ENCODE results near the gene SLC2A2.

SLC2A2 gene

DNA sequence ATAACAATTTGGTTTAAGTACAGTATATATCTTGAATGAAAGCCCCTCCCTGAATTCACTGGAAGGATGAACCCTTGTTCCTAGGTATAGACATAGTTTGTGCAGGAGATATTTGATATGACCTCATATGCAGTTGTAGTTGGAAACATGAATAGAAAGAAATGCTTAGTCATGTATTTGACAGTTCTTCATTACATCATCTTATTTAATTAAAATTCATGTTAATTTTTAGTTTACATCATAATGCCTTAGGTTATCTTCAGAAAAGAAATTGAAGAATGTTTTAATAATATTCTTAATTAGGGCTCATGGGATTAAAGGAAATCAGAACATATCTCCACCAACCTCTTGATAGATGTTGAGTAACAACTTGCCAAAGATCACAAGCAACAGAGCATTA lies 19.2 kb downstream of the SLC2A2 start:
- H3K27me3 ChIP-seq (replicated peaks; ENCODE audit: control insufficient read depth, insufficient read depth, low read length, poor library complexity, severe bottlenecking), result no peaks in the 10 kb centered on the region
- no peak overlapping the region for H3K27ac ChIP-seq (ENCODE audit: insufficient read depth, low read length, poor library complexity, severe bottlenecking)
- no peaks in the 10 kb centered on the region for H3K4me1 ChIP-seq (ENCODE audit: control insufficient read depth, insufficient read depth, low read length, poor library complexity, severe bottlenecking)
- H3K4me3 ChIP-seq (ENCODE audit: insufficient read depth, low read depth, low read length, poor library complexity, severe bottlenecking), result no peak overlapping the region
- H3K9me3 ChIP-seq (ENCODE audit: control insufficient read depth, low read length), result no peaks in the 10 kb centered on the region
- no peak for DNase-seq
- H3K36me3 ChIP-seq (ENCODE audit: control insufficient read depth, insufficient read depth, low read length), result no peaks in the 10 kb centered on the region

DNA sequence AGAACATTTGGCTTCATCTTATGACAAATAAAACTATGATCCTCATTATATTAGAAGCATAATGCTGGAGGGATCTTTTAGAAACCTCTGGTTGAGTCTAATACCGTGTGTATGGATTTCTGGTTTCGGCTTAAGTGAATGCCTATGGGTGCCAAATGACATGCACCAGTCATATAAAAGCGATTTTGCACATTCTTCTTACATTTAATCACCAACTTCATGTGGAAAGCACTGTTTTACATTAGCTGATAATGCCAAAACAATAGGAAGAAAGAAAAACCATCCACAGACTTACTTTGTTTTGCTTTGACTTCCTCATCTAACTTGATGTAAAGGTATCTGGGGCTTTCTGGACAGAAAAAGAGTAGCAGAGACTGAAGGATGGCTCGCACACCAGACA lies 20.9 kb downstream of the SLC2A2 start:
- no peaks in the 10 kb centered on the region for H3K27me3 ChIP-seq (replicated peaks; ENCODE audit: control insufficient read depth, insufficient read depth, low read length, poor library complexity, severe bottlenecking)
- no peak overlapping the region for H3K27ac ChIP-seq (ENCODE audit: insufficient read depth, low read length, poor library complexity, severe bottlenecking)
- no peaks in the 10 kb centered on the region for H3K9me3 ChIP-seq (ENCODE audit: control insufficient read depth, low read length)

DNA sequence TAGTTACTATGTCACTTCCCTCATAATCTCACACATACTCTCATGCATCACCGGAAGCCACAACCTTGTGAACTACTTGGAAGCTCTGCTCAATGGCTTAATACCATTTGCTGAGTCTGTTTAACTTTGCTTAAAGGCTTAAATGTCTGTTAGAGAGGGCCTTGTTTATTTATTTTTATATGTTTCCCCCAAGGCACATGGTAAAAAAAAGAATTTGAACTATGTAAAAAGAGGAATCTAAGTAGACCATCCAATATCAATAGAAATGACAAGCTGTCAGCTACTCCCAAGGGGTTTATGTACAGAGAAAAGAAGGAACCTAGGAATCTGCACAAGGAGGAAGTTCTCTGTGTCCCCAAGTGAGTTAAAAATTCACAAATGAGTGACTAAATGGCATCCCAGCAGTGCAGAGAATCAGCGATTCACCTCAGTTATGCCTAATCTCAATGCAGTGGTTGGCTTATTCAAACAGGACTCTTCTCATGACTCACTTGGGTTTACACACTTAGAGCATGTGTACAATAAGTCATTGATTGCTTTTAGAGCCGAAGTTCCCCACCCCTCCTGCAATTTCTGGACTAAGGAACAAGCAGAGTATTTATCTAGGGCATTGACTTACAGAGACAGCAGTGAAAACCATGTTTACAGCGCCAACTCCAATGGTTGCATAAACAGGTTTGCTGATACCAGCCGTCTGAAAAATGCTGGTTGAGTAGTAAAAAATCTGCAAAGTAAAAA lies 24.4 kb downstream of the SLC2A2 start:
- no peak for DNase-seq
- no peaks in the 10 kb centered on the region for H3K4me1 ChIP-seq (ENCODE audit: control insufficient read depth, insufficient read depth, low read length, poor library complexity, severe bottlenecking)
- no peak overlapping the region for H3K27ac ChIP-seq (ENCODE audit: insufficient read depth, low read length, poor library complexity, severe bottlenecking)
- no peaks in the 10 kb centered on the region for H3K36me3 ChIP-seq (ENCODE audit: control insufficient read depth, insufficient read depth, low read length)
- H3K9me3 ChIP-seq (ENCODE audit: control insufficient read depth, low read length), result no peaks in the 10 kb centered on the region
- no peak overlapping the region for H3K4me3 ChIP-seq (ENCODE audit: insufficient read depth, low read depth, low read length, poor library complexity, severe bottlenecking)
- H3K27me3 ChIP-seq (replicated peaks; ENCODE audit: control insufficient read depth, insufficient read depth, low read length, poor library complexity, severe bottlenecking), result no peaks in the 10 kb centered on the region

More for the DNA sequence above, 20.9 kb downstream of the SLC2A2 start:
- Histone ChIP-seq H3K36me3 (ENCODE audit: control insufficient read depth, insufficient read depth, low read length) (no peaks in the 10 kb centered on the region), H3K4me1 (ENCODE audit: control insufficient read depth, insufficient read depth, low read length, poor library complexity, severe bottlenecking) (no peaks in the 10 kb centered on the region), H3K4me3 (ENCODE audit: insufficient read depth, low read depth, low read length, poor library complexity, severe bottlenecking) (no peak overlapping the region)
- no peak for DNase-seq

DNA sequence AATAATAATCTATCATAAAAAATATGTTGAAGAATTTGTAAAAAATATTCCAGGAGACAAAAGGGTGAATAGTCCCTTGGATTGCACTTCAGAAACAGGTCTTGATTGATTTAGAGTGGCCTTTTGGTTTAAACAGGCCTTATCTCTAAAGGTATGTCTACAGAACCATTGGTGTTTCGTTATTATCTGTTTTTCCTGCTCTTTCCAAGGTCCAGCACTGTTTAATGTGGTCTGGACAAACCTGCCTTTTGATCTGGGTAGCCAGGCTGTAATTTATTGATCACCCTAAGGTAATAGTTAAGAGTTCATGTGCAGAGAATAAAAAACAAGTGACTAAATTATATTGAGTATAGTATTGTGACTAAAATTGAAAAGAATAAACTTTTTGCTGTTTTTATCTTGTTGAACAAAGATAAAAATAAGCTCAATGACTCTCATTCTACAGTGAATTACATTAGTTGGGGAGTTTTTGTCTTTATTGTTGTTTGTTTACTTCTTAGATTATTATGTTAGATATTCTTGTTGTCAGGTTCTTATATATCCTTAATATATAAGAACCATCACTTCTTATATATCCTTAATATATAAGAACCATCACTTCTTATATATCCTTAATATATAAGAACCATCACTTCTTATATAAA lies 25.1 kb downstream of the SLC2A2 start:
- Histone ChIP-seq H3K9me3 (ENCODE audit: control insufficient read depth, low read length) (no peaks in the 10 kb centered on the region), H3K27ac (ENCODE audit: insufficient read depth, low read length, poor library complexity, severe bottlenecking) (no peak overlapping the region), H3K4me1 (ENCODE audit: control insufficient read depth, insufficient read depth, low read length, poor library complexity, severe bottlenecking) (no peaks in the 10 kb centered on the region), H3K27me3 (replicated peaks; ENCODE audit: control insufficient read depth, insufficient read depth, low read length, poor library complexity, severe bottlenecking) (no peaks in the 10 kb centered on the region), H3K4me3 (ENCODE audit: insufficient read depth, low read depth, low read length, poor library complexity, severe bottlenecking) (no peak overlapping the region), H3K36me3 (ENCODE audit: control insufficient read depth, insufficient read depth, low read length) (no peaks in the 10 kb centered on the region)
- no peak for DNase-seq

DNA sequence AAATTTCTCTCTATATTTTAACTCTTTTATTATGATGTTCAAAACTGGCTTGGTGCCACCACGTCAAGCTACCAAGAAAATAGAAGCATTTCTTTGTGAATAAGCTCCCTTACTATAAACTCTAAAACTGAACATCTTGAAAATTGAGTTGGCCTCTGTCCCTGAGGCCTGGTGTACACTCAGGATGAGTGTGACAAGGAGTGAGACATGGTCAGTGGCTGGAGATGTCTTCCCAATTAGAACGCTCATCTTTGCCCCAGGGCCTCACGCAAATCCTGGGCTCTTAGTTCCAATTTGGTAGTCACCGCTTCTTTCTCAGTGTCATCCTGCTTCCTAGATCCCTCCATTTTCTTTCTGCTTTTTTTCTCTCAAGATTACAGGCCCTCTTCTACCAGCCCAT lies 26.2 kb downstream of the SLC2A2 start:
- no peaks in the 10 kb centered on the region for H3K4me1 ChIP-seq (ENCODE audit: control insufficient read depth, insufficient read depth, low read length, poor library complexity, severe bottlenecking)
- no peaks in the 10 kb centered on the region for H3K36me3 ChIP-seq (ENCODE audit: control insufficient read depth, insufficient read depth, low read length)
- H3K27ac ChIP-seq (ENCODE audit: insufficient read depth, low read length, poor library complexity, severe bottlenecking), result no peak overlapping the region
- no peaks in the 10 kb centered on the region for H3K27me3 ChIP-seq (replicated peaks; ENCODE audit: control insufficient read depth, insufficient read depth, low read length, poor library complexity, severe bottlenecking)
- DNase-seq, result no peak
- no peak overlapping the region for H3K4me3 ChIP-seq (ENCODE audit: insufficient read depth, low read depth, low read length, poor library complexity, severe bottlenecking)
- no peaks in the 10 kb centered on the region for H3K9me3 ChIP-seq (ENCODE audit: control insufficient read depth, low read length)

DNA sequence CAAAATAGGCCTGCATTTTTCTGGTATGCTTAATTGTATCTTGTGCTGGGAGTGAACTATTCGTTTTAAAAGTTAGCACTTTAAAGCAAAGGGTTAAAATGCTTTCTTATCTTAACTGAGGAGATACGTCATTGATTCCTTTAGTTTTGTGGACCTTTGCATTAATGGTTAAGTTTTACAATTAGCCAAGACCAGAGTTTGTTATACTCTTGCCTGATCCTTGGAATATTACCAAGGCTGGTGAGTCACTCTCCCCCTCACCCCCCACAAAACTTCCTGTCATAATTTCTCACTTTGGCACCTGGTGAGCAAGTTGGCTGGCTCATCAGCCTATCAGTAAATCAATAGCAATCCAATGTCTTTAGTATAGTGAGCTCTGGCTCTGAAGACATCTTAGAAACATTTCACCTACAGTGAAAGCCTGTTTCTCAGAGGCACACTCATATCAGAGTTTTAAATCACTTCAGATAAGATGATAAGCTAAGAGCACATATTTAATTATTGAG lies 26.7 kb downstream of the SLC2A2 start:
- no peak for DNase-seq
- Histone ChIP-seq H3K27ac (ENCODE audit: insufficient read depth, low read length, poor library complexity, severe bottlenecking) (no peak overlapping the region), H3K4me1 (ENCODE audit: control insufficient read depth, insufficient read depth, low read length, poor library complexity, severe bottlenecking) (no peaks in the 10 kb centered on the region), H3K36me3 (ENCODE audit: control insufficient read depth, insufficient read depth, low read length) (no peaks in the 10 kb centered on the region), H3K9me3 (ENCODE audit: control insufficient read depth, low read length) (no peaks in the 10 kb centered on the region), H3K27me3 (replicated peaks; ENCODE audit: control insufficient read depth, insufficient read depth, low read length, poor library complexity, severe bottlenecking) (no peaks in the 10 kb centered on the region), H3K4me3 (ENCODE audit: insufficient read depth, low read depth, low read length, poor library complexity, severe bottlenecking) (no peak overlapping the region)

DNA sequence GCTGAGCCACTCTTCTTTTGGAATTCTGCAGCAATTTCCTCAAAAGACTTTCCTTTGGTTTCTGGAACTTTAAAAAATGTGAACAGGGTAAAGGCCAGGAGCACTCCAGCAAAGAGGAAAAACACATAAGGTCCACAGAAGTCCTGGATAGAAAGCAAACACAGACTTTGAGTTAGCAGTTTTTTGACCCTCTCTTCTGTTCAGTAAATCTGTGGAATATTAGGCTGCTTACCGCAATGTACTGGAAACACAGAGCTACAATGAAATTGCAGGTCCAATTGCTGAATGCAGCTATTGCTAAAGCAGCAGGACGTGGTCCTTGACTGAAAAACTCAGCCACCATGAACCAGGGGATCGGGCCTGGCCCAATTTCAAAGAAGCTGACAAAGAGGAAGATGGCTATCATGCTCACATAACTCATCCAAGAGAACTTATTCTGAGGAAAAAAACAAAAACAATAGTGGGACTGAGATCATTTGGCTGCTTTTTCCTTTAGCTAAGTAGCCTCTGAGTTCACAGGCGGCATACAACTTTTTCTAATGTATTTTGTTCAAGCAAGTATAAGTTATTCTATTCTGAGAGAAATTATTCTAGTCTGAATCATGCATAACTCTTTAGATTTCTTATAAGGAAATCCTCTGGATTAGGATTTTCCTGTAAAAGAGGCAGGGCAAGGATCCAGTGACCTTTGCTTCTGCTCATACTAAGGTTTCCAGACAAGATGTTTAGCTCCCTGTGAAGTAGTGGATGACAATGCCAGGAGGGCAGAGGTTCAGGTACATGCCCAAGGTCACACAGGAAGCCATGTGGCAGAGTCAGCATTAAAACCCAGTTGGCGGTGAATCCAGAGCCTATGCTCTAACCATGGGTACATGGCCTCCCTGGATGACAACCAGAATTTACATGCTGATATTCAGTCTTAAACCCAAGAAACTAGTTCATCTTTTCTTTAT lies 28.3 kb downstream of the SLC2A2 start:
- Histone ChIP-seq H3K4me1 (ENCODE audit: control insufficient read depth, insufficient read depth, low read length, poor library complexity, severe bottlenecking) (no peaks in the 10 kb centered on the region), H3K9me3 (ENCODE audit: control insufficient read depth, low read length) (no peaks in the 10 kb centered on the region), H3K4me3 (ENCODE audit: insufficient read depth, low read depth, low read length, poor library complexity, severe bottlenecking) (no peak overlapping the region), H3K36me3 (ENCODE audit: control insufficient read depth, insufficient read depth, low read length) (no peaks in the 10 kb centered on the region), H3K27ac (ENCODE audit: insufficient read depth, low read length, poor library complexity, severe bottlenecking) (no peak overlapping the region), H3K27me3 (replicated peaks; ENCODE audit: control insufficient read depth, insufficient read depth, low read length, poor library complexity, severe bottlenecking) (no peaks in the 10 kb centered on the region)
- DNase-seq, result no peak

DNA sequence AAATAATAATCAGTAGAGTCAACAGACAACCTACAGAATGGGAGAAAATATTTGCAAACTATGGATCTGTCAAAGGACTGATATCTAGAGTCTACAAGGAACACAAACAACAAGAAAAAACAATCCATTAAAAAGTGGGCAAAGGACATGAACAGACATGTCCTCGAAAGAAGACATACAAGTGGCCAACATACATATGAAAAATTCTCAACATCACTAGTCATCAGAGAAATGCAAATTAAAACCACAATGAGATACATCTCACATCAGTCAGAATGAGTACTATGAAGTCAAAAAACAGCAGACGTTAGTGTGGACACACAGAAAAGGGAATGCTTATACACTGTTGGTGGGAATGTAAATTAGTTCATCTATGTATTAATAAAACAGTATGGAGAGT lies 33.7 kb downstream of the SLC2A2 start:
- no peaks in the 10 kb centered on the region for H3K9me3 ChIP-seq (ENCODE audit: control insufficient read depth, low read length)
- H3K4me1 ChIP-seq (ENCODE audit: control insufficient read depth, insufficient read depth, low read length, poor library complexity, severe bottlenecking), result no peaks in the 10 kb centered on the region
- no peak overlapping the region for H3K27ac ChIP-seq (ENCODE audit: insufficient read depth, low read length, poor library complexity, severe bottlenecking)
- no peak for DNase-seq
- H3K4me3 ChIP-seq (ENCODE audit: insufficient read depth, low read depth, low read length, poor library complexity, severe bottlenecking), result no peak overlapping the region
- no peaks in the 10 kb centered on the region for H3K27me3 ChIP-seq (replicated peaks; ENCODE audit: control insufficient read depth, insufficient read depth, low read length, poor library complexity, severe bottlenecking)
- H3K36me3 ChIP-seq (ENCODE audit: control insufficient read depth, insufficient read depth, low read length), result no peaks in the 10 kb centered on the region

DNA sequence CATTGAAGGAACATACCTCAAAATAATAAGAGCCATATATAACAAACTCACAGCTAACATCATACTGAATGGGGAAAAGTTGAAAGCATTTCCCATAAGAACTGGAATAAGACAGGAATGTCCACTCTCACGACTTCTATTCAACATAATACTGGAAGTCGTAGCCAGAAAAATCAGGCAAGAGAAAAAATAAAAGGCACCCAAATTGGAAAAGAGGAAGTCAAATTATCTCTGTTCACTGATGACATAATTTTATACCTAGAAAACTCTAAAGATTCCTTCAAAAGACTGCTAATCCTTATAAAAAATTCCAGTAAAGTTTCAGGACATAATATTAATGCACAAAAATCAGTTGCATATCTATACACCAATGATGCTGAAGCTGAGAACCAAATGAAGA lies 34.9 kb downstream of the SLC2A2 start:
- no peaks in the 10 kb centered on the region for H3K4me1 ChIP-seq (ENCODE audit: control insufficient read depth, insufficient read depth, low read length, poor library complexity, severe bottlenecking)
- no peaks in the 10 kb centered on the region for H3K9me3 ChIP-seq (ENCODE audit: control insufficient read depth, low read length)
- H3K27ac ChIP-seq (ENCODE audit: insufficient read depth, low read length, poor library complexity, severe bottlenecking), result no peak overlapping the region
- no peak overlapping the region for H3K4me3 ChIP-seq (ENCODE audit: insufficient read depth, low read depth, low read length, poor library complexity, severe bottlenecking)
- no peaks in the 10 kb centered on the region for H3K27me3 ChIP-seq (replicated peaks; ENCODE audit: control insufficient read depth, insufficient read depth, low read length, poor library complexity, severe bottlenecking)
- no peaks in the 10 kb centered on the region for H3K36me3 ChIP-seq (ENCODE audit: control insufficient read depth, insufficient read depth, low read length)
- DNase-seq, result no peak
